GM19438 (cell line): ENCODE measurements around the gene RAP1GAP2.
"Not testable (repeated sequence)": the region's sequence is repeated elsewhere in the genome, so short reads cannot be mapped to it uniquely, and the experiment has no call there.

Experiments
- ATAC-seq: cut with Tn5 transposase; IDR thresholded peaks from one replicate; pipeline ENCODE4 v1.9.1; 2021; ENCODE audit warnings: low read depth; ENCODE audit not compliant: unreplicated experiment

Gene RAP1GAP2

DNA sequence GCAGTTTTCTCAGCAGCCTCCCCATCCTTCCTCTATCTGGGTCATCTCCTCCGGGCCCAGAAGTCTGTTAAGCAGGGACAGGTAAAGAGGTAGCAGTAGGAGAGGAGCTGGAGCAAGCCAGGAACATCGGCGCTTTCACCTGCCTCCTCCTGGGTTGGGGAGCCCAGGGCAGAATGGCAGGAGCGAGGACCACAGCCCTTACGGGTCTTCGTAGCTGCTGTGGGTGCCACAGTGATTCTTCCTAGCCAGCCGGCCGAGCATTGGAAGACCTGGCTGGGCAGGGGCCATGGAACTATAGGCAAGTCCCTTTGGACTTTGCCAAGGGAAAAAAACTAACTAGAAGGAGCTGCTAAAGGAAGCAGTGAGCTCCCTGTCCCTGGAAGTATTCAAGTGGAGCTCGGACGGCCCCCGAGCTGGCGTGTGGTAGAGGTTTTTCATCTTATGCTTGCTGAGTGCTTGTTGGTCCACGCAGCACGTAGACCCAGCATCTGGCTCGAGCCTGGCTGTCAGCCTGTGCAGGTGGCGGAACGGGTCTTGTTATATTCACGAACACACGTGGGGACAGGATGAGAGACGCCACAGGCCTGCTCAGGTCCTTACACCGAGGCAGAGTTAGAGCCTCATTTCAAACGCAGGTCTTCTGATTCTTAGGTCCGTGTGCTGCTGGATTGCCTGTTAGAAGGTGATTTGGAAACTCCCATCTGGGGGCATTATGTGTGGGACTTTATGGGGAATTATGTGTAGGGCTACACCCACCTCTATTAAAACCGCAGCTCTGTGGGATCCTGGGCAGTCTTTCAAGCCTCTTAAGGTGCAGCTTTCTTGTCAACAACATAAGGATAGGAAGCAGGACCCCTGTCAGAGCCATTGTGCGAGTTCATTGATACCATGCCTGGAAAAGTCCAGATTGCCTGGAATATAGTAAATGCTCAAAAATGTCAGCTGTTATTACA, 212.4 kb downstream of the RAP1GAP2 start:
- no peak for ATAC-seq

DNA sequence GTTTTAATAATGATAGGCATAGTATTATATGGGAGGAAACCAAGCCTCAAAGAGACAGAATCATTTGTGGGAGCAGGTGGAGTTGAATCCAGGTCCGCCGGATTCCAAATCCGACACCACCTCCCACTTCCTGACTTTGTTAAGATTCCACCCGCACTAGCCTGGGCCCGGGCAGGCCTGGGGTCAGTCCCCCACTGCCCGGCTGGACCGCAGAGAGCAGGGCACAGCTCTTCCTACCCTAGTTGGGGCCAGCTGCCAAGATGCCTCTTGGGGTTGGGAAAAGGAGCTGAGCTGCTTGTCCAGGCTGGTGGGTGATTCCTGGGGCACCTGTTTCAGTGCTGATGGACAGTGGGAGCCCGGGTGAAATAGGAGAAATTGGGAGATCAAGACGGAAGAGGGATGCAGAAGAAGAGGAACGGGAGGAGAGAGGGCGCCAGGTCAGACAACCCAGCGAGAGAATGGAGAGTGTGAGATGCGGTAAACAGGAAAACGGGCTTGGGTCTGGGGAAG, 213.2 kb downstream of the RAP1GAP2 start:
- no peak for ATAC-seq

DNA sequence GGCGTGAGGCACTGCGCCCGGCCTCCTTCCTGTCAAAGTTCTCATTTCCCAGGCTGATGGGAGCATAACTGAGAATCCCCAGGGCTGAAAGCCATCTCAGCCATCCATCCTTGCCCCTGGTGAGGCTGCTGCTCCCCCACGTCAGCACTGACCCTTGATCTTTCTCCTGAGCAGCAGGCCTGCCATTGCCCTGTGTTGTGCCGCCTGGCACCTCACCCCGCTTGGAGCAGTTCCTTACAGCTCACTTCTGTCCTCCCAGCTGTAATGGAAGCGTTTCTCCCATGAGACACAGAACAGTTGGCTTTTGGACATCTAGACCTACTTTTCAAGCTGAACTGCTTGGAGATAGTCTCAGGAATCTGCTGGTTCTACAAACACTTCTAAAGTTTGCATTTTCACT, 215.7 kb downstream of the RAP1GAP2 start:
- ATAC-seq, result no peak

DNA sequence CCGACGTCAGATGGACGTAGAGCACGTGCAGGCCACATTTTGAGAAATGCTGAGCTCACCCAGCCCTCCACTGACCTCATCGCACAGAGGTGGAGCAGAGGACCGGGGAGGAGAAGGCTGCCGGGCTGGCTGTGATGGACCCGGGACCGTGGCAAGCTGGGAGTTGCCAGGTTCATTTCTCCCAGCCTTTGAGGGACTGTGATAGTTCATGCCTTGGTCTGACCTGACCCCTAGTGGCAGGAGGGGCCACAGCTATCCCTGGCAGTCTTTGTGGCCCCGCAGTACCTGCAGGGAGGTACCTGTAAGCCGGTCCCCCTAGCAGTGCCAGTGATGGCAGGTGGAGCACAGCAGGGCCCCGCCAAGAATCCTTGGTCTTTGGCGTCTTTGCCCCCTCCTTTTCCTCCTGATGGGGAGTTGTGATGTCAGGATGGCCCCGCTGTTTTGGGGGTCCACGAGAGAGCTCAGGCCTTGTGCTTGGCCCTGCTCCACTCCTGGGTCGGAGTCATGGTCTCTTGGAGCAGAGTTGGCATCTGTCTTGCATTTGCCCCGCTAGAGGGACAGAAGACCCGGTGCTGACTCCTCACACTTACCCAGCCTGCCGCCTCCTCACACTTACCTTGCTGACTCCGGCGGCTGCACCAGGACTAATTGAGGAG, 216.8 kb downstream of the RAP1GAP2 start:
- ATAC-seq, result no peak

DNA sequence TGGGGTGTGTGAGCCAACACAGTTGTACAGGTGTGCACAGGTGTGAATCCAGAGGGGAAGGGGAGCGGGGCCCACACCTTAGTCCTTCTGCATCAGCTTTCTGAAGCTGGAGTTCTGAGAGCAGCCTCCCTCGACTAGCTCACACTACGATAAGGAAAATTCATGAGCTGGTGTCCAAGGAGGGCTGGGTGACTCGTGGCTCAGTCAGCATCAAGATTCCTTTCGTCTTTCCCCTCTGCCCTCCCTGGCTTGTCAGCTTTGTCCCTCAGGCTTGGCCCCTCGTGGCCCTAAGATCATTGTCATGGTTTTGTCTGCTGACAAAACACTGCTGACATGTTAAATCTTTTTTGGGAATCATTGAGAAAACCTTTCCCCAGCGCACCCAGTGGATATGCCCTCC, 219.7 kb downstream of the RAP1GAP2 start:
- no peak for ATAC-seq

DNA sequence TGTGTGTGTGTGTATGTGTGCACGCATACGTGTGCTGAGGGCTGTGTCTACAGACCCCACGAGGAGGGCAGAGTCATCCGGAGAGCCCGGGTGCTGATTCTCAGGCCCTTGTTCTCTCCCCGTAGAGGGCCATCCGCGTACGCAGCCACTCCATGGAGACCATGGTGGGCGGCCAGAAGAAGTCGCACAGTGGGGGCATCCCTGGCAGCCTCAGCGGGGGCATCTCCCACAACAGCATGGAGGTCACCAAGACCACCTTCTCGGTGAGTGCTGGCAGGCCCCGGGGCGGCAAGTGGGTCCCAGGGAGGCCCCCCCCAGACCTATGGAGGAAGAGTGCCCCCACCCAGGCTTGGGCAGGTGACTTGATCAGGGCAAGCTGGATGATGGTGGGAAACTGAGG, 221.7 kb downstream of the RAP1GAP2 start:
- ATAC-seq, result no peak

DNA sequence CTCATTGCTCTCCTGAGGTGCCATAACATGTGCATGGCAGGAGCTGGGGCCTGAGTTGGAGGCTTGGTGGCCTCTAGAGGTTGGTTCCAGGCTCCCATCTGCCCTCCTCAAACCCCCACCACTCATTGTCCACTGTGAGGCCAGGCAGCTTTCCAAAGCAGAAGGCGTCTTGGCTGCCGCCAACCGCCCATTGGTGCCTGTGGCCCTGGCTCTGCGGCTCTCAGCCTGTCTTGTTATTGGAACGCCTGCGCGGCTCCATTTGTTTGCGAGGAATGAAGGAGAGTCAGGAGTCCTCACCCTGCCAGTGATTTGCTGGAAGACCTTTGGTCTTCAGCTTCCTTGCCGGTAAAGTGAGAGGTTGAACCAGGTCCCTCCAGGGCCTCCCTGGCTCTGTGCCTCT, 223.5 kb downstream of the RAP1GAP2 start:
- no peak for ATAC-seq

DNA sequence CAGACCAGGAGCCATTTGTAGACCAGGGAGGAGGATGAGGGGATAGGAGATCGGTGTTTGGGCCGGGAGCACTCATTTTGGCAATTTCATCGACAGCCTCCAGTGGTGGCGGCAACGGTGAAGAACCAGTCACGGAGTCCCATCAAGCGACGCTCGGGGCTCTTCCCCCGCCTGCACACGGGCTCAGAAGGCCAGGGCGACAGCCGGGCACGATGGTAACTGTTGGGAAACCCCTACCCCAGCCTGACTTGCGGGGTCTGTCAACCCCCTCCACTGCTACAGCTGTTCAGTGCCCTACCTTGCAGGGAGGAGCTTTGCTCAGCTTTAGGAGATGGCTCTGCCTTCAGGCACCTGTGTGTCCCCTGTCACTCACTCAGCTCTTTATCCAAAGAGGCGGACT, 224.1 kb downstream of the RAP1GAP2 start:
- no peak for ATAC-seq

DNA sequence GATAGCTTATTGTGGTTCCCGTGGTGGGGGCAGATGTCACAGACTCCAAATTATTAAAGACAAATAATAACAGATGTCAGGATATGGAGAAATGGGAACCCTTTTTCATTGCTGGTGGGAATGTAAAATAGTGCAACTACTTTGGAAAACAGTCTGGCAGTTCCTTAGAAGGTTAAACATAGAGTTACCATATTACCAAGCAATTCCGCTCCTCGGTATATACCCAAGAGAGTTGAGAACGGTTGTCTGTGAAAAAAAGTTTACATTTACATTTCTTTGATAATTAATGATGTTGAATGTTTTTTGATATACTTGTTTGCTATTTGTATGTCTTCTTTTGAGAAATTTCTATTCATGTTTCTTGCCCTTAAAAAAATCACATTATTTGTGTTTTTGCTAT, 226.0 kb downstream of the RAP1GAP2 start:
- ATAC-seq, result no peak

DNA sequence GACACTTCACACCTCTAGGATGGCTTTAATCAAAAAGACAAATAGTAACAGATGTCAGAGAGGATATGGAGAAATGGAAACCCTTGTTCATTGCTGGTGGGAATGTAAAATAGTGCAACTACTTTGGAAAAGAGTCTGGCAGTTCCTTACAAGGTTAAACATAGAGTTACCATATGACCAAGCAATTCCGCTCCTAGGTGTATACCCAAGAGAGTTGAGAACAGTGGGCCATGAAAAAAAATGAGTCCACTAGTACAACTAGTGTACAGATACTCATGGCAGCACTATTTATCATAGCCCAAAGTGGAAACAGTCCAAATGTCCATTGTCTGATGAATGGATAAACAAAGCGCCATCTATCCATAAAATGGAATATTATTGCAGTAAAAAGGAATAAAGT, 228.1 kb downstream of the RAP1GAP2 start:
- ATAC-seq, result no peak

DNA sequence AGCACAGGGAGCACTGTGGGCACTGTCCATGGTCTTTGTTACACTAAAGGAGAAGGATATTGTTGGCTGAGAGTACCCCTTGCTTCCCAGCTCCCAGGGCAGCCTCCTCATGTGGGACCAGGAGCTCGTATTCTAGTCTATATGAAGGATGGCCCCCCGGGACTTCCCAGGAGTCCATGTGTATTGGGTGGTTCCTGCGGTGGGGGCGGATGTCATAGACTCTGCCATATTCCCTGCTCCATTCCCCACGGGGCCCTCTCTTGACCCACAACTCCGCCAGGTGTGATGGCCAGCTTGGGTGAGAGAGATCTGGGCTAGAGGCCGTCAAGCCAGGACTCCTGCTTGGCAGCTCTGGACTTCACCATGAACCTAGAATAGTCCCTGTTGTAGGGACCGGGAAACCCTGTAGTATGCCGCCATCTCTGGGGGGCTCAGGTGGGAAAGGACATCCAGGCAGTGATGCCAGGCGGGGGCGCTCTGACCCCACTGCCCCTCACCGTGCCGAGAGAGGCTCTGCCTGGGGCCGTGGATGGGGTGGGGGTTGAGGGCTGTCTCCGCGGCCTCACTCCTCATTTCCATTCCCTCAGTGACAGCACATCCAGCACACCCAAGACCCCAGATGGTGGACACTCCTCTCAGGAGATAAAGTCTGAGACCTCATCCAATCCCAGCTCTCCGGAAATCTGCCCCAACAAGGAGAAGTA, 229.3 kb downstream of the RAP1GAP2 start:
- no peak for ATAC-seq

DNA sequence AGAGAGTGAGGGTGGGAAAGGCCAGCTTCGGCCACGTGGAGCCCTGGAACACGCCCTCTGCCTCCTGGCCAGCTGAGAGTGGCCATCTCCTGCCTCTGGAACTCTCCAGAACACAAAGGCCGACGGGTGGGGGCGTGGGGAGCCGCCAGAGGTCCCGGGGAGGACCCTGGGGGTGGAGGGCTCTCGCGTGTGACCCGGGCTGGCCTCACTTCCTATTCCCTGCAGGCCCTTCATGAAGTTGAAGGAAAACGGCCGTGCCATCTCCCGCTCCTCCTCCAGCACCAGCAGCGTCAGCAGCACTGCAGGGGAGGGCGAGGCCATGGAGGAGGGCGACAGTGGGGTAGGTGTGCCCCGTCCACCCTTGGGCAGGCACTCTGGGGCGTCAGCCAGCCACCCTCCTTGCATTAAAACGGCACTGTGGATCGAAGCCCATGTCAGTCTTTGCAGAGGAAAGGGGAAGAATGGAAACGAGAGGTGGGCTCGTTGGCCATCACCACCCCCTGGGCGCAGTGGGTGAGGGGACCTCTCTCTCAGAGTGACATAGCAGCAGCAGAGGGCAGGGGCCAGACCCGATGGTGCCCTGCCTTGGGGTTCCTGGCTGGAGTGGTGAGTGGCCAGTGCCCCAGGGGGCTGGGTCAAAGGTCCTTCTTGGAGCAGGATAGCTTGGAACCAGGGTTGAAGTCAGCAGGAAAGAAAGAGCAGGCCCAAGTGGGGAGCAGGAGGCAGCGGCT, 230.1 kb downstream of the RAP1GAP2 start:
- ATAC-seq, result no peak

DNA sequence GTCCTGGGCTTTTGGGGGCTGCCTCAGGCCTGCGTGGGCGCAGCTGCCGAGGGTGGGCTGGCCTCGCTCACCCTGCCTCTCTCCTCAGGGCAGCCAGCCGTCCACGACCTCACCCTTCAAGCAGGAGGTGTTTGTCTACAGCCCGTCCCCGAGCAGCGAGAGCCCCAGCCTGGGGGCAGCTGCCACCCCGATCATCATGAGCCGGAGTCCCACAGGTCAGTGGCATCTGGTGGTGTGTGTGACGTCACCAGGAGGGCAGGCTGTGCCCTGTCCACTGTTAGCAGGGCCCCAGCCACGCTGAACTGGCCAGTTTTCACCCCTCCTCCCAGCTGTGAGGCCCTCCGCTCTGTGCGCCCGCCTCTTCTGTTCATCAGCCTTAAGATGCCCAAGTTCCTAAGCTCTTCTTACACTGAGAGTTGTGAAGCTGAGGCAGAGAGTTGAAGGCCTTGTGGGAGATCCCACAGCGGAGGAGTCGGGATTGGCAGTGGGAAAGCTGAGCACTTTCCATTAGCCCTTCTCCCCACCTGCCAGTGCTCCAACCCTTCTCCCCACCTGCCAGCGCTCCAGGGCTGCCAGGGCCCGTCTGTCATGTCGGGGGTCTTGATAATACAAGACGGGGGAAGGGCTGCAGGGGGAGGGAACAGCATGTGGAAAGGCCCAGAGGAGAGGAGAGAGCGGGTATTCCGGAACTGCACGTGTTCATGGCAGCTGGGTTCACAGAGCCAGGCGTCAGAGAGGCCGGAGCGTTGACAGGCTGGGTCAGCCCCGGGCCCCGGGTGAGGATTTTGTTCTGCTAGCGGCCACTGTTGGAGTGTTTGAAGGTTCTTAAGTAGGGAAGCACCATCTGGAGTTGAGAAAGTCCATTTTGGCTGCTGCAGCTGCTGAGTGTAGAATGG, 230.9 kb downstream of the RAP1GAP2 start:
- no peak for ATAC-seq

DNA sequence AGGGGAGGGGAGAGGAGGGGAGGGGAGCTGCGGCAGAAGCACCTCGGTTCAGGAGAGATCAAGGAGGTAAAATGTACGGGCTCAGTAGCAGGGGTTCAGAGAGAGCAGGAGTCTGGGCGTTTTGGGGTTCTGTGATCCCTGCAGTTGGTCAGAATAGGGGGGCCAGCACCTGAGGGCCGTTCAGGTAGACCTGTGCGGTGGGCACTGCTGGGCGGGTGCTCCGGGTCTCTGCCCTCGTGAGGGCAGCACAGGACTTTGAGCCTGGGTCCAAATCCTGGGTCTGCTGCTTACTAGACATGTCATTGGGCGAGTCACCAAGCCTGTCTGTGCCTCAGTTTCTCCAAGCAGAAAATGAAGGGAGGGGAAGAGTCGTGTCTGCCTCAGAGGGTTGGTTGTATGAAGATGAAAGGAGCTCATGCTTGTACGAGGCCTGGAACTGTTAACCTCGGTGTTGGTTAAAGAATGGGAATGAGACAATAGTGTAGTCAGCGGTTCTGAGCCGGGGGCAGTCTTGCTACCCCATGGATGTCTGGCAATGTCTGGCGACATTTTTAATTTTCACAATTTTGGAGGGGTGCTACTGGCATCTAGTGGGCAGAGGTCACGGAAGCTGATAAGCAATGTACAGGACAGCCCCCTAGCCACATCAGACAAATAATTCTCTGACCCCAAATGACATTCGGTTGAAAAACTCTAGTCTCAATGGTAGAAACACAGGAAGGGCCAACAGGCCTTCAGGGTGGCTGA, 231.7 kb downstream of the RAP1GAP2 start:
- no peak for ATAC-seq

DNA sequence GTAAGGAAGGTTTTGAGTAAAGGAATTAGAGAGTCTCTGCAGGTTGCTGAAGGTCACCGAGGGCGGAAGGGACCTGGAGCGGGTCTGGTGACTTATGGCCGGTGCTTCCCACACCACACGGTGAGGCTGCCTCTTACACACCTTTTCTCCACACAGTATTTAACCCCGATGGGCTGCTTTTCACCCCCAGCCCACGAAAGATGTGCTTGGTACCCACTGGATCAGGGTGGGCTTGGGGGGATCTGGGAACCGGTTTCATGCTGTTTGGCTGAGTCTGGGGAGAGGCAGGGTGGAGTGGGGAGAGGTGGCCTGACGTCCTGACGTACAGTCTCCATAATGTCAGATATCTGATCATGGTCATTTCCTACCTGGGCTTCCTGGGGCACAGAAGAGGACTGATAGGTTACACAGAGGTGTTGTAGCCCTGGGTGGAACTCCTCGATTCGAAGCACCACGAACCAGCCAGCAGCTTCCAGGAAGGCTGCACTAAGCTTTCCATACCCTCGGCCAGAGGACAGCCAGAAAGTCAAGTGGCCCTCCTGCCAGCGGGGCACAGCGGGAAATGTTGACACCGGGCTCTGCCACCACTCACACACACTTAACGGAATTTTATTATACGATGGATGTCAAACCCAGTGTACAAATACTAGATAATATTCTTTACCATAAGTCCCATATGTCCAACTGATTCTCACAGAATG, 233.1 kb downstream of the RAP1GAP2 start:
- ATAC-seq, result no peak

DNA sequence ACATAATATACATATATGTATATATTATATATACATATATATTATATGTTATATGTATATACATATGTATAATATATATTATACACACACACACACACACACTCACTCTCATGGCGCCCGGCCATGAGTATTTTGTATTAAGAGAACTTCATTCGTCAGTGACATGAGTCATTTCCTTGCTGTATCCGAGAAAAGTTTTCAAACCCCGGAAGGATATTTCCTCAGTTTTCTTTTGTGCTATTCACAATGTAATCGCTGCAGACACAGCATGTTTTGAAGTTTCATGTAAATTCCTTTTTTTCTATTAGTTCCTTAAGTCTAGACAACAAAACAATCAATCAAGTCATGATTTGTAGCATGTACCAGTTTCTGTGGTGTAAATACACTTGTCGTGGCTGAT, 233.9 kb downstream of the RAP1GAP2 start:
- ATAC-seq, result no peak

DNA sequence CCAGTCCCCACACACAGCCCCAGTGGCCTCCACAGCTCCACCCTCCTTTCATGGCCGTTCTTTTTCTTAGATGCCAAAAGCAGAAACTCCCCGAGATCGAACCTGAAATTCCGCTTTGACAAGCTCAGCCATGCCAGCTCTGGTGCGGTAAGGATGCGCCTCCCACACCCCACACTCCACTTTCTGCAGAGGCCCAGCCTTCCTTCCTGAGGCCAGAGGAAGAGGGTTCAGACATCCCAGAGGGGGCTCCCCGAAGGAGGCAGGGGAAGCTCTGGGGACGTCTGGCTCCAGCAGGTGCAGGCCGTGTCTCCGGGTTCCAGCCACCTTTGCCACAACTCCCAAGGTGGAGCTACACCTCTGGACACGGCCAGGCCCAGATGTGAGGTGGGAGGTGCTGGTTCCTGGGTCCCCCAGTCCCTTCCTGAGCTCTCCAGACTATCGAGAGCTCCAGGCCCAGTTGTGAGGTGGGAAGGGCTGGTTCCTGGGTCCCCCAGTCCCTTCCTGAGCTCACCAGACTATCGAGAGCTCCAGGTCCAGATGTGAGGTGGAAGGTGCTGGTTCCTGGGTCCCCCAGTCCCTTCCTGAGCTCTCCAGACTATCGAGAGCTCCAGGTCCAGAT, 234.7 kb downstream of the RAP1GAP2 start:
- ATAC-seq, result not testable (repeated sequence)
